GM06990 (cell line): ENCODE data around the gene PECR.

ENCODE experiments used
- DNase-seq: peaks from one replicate; pipeline ENCODE4 v3.0.0-alpha.2; 2011; ENCODE audit not compliant: insufficient read length; ENCODE audit errors: extremely low read depth
- H3K27me3 ChIP-seq: replicated peaks from 2 replicates; pipeline ENCODE4 v1.6.0; 2011; ENCODE audit warnings: low read length; ENCODE audit not compliant: control insufficient read depth, insufficient read depth
- H3K36me3 ChIP-seq: 2 replicates; pipeline ENCODE4 v1.5.1; 2011; ENCODE audit warnings: low read length; ENCODE audit not compliant: control insufficient read depth, insufficient read depth
- H3K4me3 ChIP-seq: replicated peaks from 2 replicates; pipeline ENCODE4 v1.5.1; 2011; ENCODE audit warnings: low read depth, mild to moderate bottlenecking, control low read depth, low read length
- TF ChIP-seq, protein P1 (sequence below): IDR thresholded peaks from 2 replicates; pipeline ENCODE4 v1.5.1; 2011; ENCODE audit warnings: low read length, control low read depth, mild to moderate bottlenecking, inconsistent platforms; ENCODE audit not compliant: insufficient read depth, poor library complexity, severe bottlenecking

The PECR gene

DNA sequence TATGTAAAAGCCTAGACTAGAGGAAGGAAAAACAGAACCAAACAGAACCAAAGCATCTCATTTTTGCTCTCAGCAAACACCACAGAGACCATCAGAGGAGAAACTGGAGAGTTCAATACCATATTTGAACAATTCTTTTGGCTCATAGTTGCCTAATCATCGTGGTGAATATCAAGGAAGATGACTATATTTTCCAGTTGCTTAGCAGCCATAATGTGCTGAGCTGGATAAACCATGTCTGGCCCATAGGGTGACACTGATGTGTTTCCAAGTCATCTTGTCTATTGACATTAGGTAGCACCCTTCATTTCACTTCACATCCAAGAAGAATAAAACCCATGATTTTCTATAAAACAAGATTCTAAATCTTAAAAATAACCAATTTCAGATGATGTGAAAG lies 21.6 kb upstream of the PECR start:
- Histone ChIP-seq H3K27me3 (no peaks in the 10 kb centered on the region), H3K36me3 (no peaks in the 10 kb centered on the region), H3K4me3 (no peak overlapping the region)
- DNase-seq = no peak
- TF ChIP-seq, protein P1, sequence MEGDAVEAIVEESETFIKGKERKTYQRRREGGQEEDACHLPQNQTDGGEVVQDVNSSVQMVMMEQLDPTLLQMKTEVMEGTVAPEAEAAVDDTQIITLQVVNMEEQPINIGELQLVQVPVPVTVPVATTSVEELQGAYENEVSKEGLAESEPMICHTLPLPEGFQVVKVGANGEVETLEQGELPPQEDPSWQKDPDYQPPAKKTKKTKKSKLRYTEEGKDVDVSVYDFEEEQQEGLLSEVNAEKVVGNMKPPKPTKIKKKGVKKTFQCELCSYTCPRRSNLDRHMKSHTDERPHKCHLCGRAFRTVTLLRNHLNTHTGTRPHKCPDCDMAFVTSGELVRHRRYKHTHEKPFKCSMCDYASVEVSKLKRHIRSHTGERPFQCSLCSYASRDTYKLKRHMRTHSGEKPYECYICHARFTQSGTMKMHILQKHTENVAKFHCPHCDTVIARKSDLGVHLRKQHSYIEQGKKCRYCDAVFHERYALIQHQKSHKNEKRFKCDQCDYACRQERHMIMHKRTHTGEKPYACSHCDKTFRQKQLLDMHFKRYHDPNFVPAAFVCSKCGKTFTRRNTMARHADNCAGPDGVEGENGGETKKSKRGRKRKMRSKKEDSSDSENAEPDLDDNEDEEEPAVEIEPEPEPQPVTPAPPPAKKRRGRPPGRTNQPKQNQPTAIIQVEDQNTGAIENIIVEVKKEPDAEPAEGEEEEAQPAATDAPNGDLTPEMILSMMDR = no peak

DNA sequence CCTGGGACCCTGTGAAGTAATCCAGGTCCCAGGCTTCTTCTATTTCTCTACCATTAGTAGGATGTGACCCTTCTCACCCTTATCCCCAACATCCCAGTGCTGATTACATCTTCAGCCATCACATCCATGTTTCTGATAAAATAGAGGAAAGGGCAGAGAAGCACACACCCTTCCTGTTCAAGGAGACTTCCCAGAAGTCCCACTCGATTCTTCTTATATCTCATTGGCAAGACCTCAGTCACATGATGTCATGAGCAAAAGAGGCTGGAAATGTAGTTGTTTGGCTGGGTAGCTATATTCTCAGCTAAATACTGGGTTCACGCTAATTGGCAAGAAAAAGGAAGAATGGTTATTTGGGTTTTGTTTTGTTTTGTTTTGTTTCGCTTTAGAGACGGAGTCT lies 19.5 kb upstream of the PECR start:
- TF ChIP-seq, protein P1 = no peak
- no peak for DNase-seq
- H3K27me3 ChIP-seq = no peaks in the 10 kb centered on the region
- H3K36me3 ChIP-seq = no peaks in the 10 kb centered on the region
- H3K4me3 ChIP-seq = no peak overlapping the region

DNA sequence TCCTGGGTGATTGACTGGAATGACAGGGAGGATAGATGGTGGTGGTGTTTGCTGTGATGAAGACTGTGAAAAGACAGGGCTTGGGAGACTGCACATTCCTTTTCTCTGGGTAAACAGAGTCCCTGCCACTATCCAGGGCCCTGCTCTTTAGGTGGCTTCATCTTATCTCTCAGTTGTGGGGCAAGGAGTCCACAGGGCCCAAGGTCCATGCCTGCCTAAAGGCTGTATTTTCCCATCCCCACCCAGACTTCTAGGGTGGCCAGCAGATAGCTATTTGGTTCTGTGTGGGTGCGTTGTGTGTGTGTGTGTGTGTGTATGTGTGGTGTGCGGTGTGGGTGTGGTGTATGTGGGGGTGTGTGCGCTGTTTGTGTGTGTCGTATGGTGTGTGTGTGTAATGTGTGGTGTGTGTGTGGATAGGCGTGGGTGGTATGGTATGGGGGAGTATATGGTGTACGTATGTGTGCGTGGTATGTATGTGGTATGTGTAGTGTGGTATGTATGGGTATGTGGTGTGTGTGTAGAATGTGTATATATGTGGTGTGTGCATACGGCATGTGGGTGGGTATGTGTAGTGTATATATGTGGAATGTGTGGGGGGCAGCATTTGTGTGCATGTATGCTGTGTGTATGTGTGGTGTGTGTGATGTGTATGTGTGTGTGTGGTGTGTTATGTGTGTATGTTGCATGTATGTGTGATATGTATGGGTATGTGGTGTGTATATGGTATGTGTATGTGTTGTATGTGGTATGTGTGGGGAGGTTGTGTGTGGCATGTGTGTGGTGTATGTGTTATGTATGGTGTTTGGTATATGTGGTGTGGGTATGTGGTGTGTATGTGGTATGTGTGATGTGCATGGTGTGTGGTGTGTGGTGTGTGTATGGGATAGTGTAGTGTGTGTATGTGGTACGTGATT lies 17.1 kb upstream of the PECR start:
- DNase-seq = no peak
- Histone ChIP-seq H3K27me3 (no peaks in the 10 kb centered on the region), H3K4me3 (no peak overlapping the region), H3K36me3 (no peaks in the 10 kb centered on the region)
- TF ChIP-seq, protein P1 = no peak

DNA sequence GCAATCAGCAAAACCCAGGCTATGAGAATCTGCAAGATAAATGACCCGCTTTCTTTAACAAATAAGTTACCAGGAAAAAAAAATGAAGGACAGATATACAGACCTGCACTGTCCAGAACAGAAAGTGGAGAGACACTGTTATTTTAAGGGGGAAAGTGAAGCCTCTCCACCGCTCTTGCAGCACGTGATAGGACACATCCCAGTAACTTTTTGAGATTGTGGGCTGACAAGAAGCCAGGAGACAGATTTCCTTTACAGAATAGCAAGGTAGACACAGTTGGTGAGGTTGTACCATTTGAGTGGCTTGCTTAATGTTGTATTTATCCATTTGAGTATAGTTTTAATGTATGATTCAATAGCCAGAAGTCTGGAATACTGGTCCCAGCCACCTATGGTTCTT lies 13.1 kb upstream of the PECR start:
- DNase-seq = no peak
- TF ChIP-seq, protein P1 = no peak
- Histone ChIP-seq H3K4me3 (no peak overlapping the region), H3K36me3 (no peaks in the 10 kb centered on the region), H3K27me3 (no peaks in the 10 kb centered on the region)

DNA sequence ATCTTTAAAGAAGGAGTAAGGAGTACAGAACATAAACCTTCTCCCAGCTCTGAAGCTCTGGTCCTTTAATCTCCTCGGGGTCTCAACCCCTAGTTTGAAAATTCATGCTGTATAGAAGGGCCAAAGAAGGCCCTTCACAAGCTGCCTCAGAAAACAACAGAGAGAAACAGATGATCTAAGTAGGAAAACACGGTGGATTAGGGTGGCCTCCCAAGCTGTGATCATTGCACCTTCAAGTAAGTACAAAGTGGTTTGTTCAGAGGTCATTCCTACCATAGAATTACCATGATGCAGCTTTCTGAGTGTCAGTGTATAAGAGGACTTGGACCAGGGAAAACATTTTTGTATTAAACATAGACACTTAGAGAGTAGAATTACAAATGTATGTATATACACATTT lies 11.0 kb upstream of the PECR start:
- H3K36me3 ChIP-seq = no peaks in the 10 kb centered on the region

More for the DNA sequence above, 11.0 kb upstream of the PECR start:
- no peaks in the 10 kb centered on the region for H3K27me3 ChIP-seq
- TF ChIP-seq, protein P1 = no peak
- H3K4me3 ChIP-seq = no peak overlapping the region
- DNase-seq = no peak
